NB4 (cell line): ENCODE data around the gene SERPINI2.

ENCODE experiments used
- MAX ChIP-seq: IDR thresholded peaks from 2 replicates; pipeline ENCODE4 v1.6.1; 2011; ENCODE audit warnings: low read depth, low read length
- MYC ChIP-seq: IDR thresholded peaks from 2 replicates; pipeline ENCODE4 v1.6.1; 2011; ENCODE audit warnings: low read depth, low read length
- POLR2A ChIP-seq: IDR thresholded peaks from 2 replicates; pipeline ENCODE4 v1.6.1; 2011; ENCODE audit warnings: mild to moderate bottlenecking; ENCODE audit not compliant: insufficient read length; ENCODE audit errors: extremely low read depth
- TF ChIP-seq, protein P1 (sequence below): IDR thresholded peaks from one replicate; pipeline ENCODE4 v1.5.1; 2012; ENCODE audit warnings: low read depth, low read length

- TF ChIP-seq, protein P1, sequence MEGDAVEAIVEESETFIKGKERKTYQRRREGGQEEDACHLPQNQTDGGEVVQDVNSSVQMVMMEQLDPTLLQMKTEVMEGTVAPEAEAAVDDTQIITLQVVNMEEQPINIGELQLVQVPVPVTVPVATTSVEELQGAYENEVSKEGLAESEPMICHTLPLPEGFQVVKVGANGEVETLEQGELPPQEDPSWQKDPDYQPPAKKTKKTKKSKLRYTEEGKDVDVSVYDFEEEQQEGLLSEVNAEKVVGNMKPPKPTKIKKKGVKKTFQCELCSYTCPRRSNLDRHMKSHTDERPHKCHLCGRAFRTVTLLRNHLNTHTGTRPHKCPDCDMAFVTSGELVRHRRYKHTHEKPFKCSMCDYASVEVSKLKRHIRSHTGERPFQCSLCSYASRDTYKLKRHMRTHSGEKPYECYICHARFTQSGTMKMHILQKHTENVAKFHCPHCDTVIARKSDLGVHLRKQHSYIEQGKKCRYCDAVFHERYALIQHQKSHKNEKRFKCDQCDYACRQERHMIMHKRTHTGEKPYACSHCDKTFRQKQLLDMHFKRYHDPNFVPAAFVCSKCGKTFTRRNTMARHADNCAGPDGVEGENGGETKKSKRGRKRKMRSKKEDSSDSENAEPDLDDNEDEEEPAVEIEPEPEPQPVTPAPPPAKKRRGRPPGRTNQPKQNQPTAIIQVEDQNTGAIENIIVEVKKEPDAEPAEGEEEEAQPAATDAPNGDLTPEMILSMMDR: peak; percentile 38
- TF ChIP-seq MAX (no peak), POLR2A (no peak), MYC (no peak)
These were observed 66.9 kb downstream of the SERPINI2 start for GRCh38 chr3:167406876-167407492.
